GM23248 (cell line): Measurements from ENCODE around the gene ACAT2.

Source experiments
- EZH2 ChIP-seq: fragments of 200-600 bp; sonication (generic); IDR thresholded peaks from 2 replicates; pipeline ENCODE4 v1.6.1; 2018; ENCODE audit warnings: antibody characterized with exemption, mild to moderate bottlenecking; ENCODE audit not compliant: insufficient read depth, poor library complexity, severe bottlenecking
- EZH2phosphoT487 ChIP-seq: fragments of 200-600 bp; sonication (generic); IDR thresholded peaks from 2 replicates; pipeline ENCODE4 v1.6.1; 2018; ENCODE audit warnings: antibody characterized with exemption, moderate library complexity, mild to moderate bottlenecking, low read depth; ENCODE audit not compliant: insufficient read depth

GRCh38 chr6:159716247-159717096 is 45.4 kb upstream of the ACAT2 start:
- TF ChIP-seq EZH2: no peak
- 0 out of 2 replicates have a peak, but pooled peaks have one; percentile 20 for TF ChIP-seq EZH2phosphoT487
